Measurements from ENCODE around the gene CFAP57. TPM values are rescaled to one million over a fixed set of nuclear protein-coding genes. Genes with fewer than 3 reads are reported as not detected.

Gene CFAP57
- total RNA-seq, 1 donor from 2014 or later, result not detected

GRCh38 chr1:43272161-43272560 lies 100.0 kb downstream of the CFAP57 start:
- DNase-seq (ENCODE audit: extremely low spot score in 2 of 2), result no peak
- TF ChIP-seq POLR2AphosphoS5 (IDR thresholded peaks at IDR 0.05; ENCODE audit: insufficient read depth in 1 of 2, low read depth in 1 of 2) (no peak), CTCF (IDR thresholded peaks at IDR 0.05) (no peak), POLR2A (IDR thresholded peaks at IDR 0.05) (no peak)
- H3K4me3 ChIP-seq, result no peak overlapping the region
- no peak overlapping the region for H3K27ac ChIP-seq
- H3K4me1 ChIP-seq, result peaks cover 5% of the 10 kb centered on the region
- intact Hi-C loops (cut with DNase I), result no loop called here
- no peaks in the 10 kb centered on the region for H3K36me3 ChIP-seq
- no peaks in the 10 kb centered on the region for H3K9me3 ChIP-seq
- no peaks in the 10 kb centered on the region for H3K27me3 ChIP-seq

GRCh38 chr1:43272576-43273571 lies 100.7 kb downstream of the CFAP57 start:
- no peaks in the 10 kb centered on the region for H3K36me3 ChIP-seq
- H3K27me3 ChIP-seq, result no peaks in the 10 kb centered on the region
- H3K4me3 ChIP-seq, result no peak overlapping the region
- intact Hi-C loops (cut with DNase I), result no loop called here
- DNase-seq (ENCODE audit: extremely low spot score in 2 of 2), result no peak
- H3K9me3 ChIP-seq, result no peaks in the 10 kb centered on the region
- no peak for TF ChIP-seq CTCF (IDR thresholded peaks at IDR 0.05)
- TF ChIP-seq POLR2AphosphoS5 (IDR thresholded peaks at IDR 0.05; ENCODE audit: insufficient read depth in 1 of 2, low read depth in 1 of 2), result no peak
- TF ChIP-seq POLR2A (IDR thresholded peaks at IDR 0.05), result no peak
- peaks cover 5% of the 10 kb centered on the region for H3K4me1 ChIP-seq
- H3K27ac ChIP-seq, result no peak overlapping the region

GRCh38 chr1:43273708-43274107 lies 101.6 kb downstream of the CFAP57 start:
- intact Hi-C loops (cut with DNase I), result no loop called here
- Histone ChIP-seq H3K9me3 (no peaks in the 10 kb centered on the region), H3K36me3 (no peaks in the 10 kb centered on the region), H3K27me3 (no peaks in the 10 kb centered on the region), H3K27ac (no peak overlapping the region), H3K4me1 (peaks cover 5% of the 10 kb centered on the region), H3K4me3 (no peak overlapping the region)
- no peak for DNase-seq (ENCODE audit: extremely low spot score in 2 of 2)
- TF ChIP-seq POLR2AphosphoS5 (IDR thresholded peaks at IDR 0.05; ENCODE audit: insufficient read depth in 1 of 2, low read depth in 1 of 2) (no peak), CTCF (IDR thresholded peaks at IDR 0.05) (no peak), POLR2A (IDR thresholded peaks at IDR 0.05) (no peak)

- no peak for DNase-seq (ENCODE audit: extremely low spot score in 2 of 2)
- intact Hi-C loops (cut with DNase I), result no loop called here
- no peaks in the 10 kb centered on the region for H3K27me3 ChIP-seq
These were observed 102.1 kb downstream of the CFAP57 start for GRCh38 chr1:43274125-43274803.

More at GRCh38 chr1:43274125-43274803, 102.1 kb downstream of the CFAP57 start:
- H3K4me3 ChIP-seq, result no peak overlapping the region
- H3K4me1 ChIP-seq, result peaks cover 5% of the 10 kb centered on the region
- no peak overlapping the region for H3K27ac ChIP-seq
- no peaks in the 10 kb centered on the region for H3K9me3 ChIP-seq
- no peak for TF ChIP-seq POLR2AphosphoS5 (IDR thresholded peaks at IDR 0.05; ENCODE audit: insufficient read depth in 1 of 2, low read depth in 1 of 2)
- TF ChIP-seq CTCF (IDR thresholded peaks at IDR 0.05), result no peak
- TF ChIP-seq POLR2A (IDR thresholded peaks at IDR 0.05), result no peak
- H3K36me3 ChIP-seq, result no peaks in the 10 kb centered on the region

Measured in vagina (tissue), 2 donors.